Inflammatory macrophage treated with lipopolysaccharide for 1 hour (primary cell): ENCODE data around the gene ZNF75A.
A peak's percentile ranks its signal among the peaks of the same experiment; 100 is the strongest.
"Not testable (repeated sequence)": the region's sequence is repeated elsewhere in the genome, so short reads cannot be mapped to it uniquely, and the experiment has no call there.

Source experiments
- DNase-seq, 2 donors: peaks; one replicate each; pipeline ENCODE4 v3.0.0-alpha.2; 2020 to 2022

ZNF75A gene

DNA sequence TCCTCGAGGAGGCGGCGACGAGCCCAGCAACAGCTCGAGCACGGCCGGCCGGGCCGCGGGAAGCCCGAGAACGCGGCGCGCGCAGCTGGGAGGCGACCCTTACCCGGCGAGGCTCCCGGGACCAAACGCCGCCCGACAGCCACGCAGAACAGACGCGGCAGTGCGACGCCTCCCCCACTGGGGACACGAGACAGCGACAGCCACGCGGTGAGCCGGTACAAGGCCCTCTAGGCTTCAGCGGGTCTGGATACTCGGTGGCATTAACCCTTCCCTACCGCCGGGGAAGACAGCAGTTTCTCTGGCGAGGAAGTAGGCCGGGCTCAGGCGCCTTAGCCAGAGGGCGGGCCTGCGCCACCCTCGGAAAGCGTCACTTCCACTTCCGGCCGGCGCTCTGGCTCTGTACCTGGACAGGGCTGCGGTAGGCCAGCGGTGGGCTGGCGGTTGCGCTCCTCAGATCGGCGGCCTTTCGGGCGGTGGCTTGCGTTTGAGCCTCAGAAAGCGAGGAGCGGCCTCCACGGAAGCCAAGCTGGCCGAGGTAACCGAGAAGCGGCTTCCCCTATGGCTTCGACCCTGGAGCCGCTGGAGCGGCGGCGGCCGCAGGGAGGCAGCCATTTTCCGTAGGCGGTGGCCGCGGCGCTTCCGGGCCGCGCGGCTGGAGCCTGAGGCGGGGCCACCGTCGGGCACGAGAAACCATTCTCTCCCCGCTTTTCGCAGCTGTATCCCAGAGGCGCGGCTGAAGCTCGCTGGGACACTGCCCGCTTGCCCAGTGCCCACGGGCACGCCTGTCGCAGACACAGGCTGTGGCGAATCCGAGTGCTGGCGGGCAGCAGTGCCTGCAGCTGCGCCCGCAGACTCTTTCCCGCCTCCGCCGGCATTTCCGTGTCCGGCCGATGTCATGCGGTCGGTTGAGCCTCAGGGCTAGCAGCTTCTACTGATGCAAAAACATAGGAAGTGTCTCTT, at the start of gene ZNF75A, which contains the start of gene TIGD7:
ZNF75A (plus strand) TSS at position 389 of the 960 bp plus-strand sequence. CDS start 2,932 bp downstream, outside the sequence.
TIGD7 (minus strand) TSS at position 322 of the 960 bp plus-strand sequence. CDS start 4,816 bp downstream, outside the sequence.
- DNase-seq, result peak; percentile 86 to 87

DNA sequence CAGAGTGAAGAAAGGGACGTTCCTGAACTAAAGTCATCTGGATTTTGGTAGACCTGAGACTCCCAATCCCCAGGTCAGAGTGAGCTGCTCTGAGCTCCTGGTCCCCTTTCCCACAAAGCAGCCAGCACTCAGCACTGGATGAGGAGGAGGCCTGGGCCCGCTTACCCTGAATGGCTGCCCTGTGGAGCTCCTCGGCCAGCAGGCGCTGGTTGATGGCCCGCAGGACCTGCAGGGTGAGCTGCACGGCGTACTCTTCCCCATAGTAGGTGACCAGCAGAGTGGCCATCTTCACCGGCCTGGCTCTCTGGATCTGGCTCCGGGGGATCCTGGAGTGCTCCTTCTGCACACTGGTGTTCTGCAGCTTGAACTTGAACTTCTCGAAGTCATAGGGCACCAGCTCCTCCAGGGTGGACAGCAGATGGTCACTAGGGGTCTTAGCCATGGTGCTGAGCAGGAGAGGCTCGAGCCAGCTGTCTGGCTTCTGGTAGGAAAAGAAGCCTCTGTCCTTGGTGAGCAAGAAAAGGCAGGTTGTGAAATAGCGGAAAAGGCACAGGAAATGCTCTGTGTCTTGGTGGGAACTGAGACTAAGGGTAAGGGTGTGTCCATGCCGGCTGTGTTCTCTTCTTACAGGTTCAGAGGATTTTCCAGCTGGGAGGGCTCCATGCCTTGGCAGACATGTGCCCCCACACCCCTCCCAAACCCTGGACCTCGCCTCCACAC, 49.0 kb upstream of the ZNF75A start, which contains the start of gene MEFV:
MEFV (minus strand) TSS at position 488 of the 720 bp plus-strand sequence; CDS start at position 442, 46 bp downstream.
- peak; percentile 92 to 94 for DNase-seq

DNA sequence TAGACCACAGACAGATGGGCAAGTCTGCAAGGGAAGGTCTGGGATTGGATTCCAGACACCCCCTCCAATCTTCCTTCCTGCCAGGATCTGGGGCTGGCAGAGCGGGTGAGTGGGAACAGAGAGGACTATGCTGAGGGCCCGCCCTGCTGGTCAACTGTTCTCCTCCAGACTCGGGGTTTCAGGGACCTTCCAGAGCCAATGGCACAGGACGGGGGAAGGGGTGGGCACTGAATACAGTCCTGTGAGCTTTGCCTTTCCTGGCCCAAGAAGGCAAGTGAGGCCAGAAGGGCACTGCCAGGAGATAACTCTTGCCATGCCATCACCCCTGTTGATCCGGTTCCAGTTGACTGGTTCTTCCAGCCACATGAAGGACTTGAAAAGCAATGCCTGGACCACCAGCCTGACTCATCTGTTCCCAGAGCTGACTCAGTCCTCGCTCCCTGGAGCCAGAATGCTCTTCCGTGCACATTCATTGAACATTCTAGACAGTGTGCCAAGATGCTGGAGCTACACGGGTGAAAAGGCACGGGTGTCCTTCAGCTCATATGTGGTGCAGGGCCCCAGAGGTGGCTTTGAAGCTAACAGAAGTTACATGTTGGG, 48.3 kb upstream of the ZNF75A start:
- DNase-seq, result no peak

DNA sequence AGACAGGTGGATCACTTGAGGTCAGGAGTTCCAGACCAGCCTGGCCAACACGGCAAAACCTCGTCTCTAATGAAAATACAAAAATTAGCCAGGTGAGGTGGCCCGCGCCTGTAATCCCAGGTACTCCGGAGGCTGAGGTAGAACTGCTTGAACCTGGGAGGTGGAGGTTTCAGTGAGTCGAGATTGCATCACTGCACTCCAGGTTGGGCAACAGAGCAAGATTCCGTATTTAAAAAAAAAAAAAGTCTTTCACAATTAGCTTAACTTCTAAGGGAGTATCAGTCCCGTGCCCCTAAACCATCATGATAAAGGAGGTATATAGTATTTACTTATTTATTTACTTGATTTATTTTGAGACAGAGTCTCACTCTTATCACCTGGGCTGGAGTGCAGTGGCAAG, 45.5 kb upstream of the ZNF75A start:
- peak in 1 of 2 donors; percentile 43 for DNase-seq

DNA sequence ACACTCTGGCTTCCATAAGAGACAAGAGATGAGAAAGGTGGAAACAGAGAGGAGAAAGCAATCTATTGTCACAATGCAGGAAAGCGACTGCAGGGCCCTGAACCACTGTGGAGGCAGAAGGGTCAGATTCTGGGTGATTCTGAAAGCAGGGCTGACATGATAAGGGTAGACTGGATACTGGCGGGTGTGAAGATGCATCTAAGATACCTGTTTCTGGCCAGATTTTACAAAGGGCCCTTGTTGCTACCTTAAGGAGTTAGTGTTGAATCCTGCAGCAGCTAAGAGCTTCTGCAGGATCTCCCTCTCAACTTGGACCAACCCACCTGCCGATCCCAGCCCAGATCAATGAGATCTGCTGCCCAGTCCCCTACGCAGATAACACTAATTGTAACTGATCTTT, 42.8 kb upstream of the ZNF75A start:
- no peak for DNase-seq

DNA sequence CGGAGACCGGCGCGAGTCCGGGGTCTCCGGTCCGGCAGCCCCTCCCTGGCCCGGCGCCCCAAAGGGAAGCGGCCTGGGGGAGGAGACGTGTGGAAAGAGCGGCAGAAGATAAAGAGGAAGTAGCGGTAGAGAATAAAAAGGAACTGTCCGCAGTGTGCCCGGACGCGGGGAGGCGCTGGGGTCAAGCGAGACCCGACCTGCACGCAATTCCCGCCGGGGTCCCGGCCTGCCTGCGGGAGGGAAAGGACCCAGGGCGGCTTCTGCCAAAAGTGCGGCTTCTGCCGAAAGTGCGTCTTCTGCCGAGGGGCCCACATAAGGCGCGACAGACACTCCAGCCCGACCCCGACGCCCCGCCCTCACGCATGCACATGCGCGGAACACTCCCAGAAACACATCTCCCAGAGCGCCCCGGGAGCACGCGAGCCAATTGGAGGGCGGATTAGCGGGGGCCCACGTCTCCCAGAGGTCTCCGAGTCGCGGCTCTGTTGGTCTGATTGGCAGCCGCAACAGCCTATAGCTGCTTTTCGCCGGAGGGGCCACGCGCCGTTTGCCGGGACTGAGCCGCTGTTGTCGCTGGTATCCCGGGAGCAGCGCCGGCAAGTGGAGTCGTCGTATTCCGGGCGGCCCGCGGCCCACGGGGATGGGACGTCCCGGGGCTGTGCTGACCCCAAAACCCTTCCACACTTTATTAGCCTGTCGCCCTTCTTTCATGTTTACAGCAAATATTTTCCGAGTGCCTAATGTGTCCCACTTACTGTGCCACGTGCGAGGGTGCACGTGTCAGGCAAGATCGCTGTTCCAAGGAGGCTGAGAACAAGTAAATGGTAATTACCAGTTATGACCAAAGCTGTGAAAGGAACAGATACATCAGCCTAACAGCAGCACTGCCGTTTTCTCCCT, 40.9 kb upstream of the ZNF75A start:
- DNase-seq, result peak; percentile 96

DNA sequence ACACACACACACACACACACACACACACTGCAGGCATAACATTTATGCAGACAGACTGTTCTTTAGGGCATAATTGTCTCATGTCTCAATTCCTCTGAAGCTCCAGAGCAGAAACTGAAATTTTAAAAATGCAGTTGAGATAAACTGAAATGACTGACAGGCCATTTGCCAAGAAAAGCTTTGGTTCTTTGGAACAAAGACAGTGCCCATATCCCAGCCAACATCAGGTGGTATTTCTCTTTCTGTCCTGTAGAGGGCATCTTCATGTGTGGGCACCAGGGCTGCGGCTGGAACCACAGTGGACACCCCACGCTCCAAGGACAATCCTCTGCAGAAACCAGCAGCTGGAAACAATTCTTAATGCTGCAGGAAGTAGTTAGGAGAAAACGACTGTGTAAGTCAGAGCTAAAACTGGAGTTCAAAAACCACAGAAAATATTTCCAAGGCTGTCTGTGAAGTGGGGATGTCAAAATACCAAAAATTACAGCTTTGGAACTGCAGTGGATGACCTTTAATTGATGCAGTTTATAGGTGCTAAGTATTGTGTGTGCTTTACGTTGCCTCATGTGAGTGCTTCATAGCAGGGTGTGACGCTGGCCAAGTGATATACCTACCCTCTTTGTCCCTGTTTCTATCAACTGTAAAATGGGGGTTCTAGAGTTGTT, 38.3 kb upstream of the ZNF75A start:
- DNase-seq, result peak in 1 of 2 donors; percentile 42

DNA sequence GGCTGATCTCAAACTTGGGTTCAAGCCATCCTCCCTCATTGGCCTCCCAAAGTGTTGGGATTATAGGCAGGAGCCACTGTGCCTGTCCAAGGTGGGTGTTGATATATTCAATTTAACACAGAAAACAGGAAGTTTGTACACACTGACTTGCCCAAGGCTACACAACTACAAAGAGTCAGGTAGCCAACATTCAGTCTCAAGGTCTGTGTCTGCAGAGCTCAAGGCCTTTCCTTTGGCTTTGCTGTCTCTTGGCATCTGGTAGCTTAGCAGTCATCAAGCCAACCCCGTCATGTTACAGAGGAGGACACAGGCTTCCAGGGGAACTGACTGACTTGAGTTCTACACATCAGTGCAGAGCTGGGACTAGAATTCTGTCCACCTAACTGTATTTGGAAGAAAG, 37.0 kb upstream of the ZNF75A start:
- no peak for DNase-seq

DNA sequence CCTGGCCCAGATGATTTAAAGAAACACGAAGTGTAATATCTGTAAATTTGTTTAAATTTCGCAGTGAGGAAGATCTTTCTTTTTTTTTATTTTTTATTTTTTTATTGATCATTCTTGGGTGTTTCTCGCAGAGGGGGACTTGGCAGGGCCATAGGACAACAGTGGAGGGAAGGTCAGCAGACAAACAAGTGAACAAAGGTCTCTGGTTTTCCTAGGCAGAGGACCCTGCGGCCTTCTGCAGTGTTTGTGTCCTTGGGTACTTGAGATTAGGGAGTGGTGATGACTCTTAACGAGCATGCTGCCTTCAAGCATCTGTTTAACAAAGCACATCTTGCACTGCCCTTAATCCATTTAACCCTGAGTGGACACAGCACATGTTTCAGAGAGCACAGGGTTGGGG, 34.6 kb upstream of the ZNF75A start:
- not testable (repeated sequence) for DNase-seq

DNA sequence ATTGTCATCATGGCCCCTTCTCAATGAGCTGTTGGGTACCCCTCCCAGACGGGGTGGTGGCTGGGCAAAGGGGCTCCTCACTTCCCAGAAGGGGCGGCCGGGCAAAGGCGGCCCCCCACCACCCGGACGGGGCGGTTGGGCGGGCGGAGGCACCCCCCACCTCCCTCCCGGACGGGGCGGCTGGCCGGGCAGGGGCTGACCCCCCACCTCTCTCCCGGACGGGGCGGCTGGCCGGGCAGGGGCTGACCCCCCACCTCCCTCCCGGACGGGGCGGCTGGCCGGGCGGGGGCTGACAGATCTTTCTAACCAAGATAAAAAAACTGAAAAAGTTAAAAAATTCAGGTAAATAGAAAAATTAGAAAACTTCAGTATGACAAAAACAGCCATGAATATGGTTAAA, 34.0 kb upstream of the ZNF75A start:
- not testable (repeated sequence) for DNase-seq

DNA sequence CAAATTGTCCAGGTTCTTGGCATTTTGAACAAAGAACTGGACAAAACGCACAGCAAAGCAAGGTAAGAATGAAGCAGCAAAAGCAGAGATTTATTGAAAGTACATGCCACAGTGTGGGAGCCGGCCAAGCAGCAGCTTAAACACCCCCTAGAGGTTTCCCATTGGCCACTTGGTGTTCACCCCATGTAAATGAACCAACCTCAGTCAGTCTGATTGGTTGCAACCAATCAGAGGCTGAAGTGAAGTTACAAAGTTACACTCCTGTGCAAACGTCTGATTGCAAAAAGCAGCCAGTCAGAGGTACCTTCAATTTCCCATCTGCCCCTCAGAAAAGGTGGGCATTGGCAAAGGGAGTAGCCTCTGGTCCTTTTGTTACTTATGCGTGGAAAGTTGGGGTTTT, 30.8 kb upstream of the ZNF75A start:
- DNase-seq, result no peak

DNA sequence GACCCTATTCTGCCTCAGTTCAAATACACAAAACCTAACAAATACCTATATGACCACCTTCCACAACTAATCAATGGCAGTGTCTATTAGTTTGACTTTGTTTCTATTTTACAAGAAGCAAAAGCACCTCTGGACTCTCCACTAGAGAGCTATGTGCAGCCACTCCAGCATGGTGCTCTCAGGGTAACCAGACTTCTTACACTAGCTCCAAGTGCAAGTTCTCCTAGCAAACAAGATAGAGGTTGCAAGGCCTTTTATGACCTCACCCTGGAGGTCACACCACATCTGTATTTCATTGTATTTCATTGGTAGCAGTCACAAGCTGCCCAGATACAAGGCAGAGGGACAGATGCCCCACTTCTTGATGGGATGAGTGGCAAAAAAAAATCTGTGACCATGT, 30.4 kb upstream of the ZNF75A start:
- no peak for DNase-seq

DNA sequence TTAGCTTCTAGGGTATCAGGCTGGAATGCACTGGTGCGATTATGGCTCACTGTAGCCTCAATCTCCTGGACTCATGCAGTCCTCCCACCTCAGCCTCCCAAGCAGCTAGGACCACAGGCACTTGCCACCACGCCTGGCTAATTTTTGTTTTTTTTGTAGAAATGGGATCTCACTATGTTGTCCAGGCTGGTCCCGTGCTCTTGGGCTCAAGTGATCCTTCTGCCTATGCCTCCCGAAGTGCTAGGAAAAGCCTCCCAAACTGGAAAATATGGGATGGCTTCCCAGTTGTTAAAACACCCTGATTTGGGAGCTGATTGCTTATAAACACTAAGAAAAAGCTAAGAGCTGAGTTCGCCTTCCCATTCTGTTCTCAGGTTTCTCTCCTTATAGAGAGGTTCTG, 28.6 kb upstream of the ZNF75A start:
- no peak for DNase-seq

DNA sequence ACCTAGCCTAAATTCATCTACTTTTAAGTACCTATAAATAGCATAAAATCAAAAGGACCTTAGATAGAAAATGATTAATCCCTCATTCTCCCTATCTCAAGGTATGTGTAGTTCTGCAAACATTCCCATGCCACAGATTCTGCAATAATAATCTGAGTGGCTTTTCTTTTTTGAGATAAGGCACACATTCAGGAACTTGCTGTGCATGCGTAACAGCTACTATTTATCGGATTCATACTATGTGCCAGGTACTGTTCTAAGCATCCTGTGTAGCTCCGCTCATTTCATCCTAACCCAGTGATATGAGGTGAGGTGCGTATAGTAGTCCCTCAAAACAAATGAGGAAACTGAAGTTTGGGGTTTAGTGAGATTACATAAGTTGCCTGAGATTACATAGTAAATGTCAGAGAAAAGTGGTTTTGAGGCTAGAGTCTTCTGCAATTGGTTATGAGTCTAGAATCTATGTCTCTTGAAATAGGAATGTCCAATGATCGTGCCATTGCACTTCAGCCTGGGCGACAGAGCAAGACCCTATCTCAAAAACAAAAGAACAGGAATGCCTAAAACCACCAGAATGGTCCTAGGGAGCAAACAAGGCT, 24.0 kb upstream of the ZNF75A start:
- DNase-seq, result no peak

DNA sequence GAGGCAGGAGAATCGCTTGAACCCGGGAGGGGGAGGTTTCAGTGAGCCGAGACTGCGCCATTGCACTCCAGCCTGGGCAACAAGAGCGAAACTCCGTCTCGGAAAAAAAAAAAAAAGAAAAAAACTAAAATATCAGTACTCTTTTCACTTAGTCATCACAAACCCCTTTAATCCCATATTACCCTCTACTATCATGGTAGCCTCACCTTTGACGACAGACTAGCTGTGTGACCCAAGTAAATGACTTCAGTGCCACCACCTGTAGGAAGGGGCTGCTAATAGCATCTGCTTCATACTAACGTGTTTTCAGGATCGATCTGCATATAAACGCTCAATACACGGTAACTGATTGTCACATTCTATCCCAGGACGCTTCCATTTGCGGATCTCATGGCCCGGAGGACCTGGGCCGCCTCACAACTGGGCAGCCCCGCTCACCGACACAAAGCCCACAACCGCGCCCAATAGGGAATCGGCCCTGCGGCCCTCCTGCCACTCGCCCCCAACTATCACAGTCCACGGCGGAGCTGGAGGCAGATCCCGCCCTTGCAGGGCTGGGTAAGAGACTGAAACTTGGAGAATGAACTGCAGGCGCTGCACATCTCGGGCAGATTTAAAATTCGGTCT, 23.1 kb upstream of the ZNF75A start:
- DNase-seq, result peak in 1 of 2 donors; percentile 28

DNA sequence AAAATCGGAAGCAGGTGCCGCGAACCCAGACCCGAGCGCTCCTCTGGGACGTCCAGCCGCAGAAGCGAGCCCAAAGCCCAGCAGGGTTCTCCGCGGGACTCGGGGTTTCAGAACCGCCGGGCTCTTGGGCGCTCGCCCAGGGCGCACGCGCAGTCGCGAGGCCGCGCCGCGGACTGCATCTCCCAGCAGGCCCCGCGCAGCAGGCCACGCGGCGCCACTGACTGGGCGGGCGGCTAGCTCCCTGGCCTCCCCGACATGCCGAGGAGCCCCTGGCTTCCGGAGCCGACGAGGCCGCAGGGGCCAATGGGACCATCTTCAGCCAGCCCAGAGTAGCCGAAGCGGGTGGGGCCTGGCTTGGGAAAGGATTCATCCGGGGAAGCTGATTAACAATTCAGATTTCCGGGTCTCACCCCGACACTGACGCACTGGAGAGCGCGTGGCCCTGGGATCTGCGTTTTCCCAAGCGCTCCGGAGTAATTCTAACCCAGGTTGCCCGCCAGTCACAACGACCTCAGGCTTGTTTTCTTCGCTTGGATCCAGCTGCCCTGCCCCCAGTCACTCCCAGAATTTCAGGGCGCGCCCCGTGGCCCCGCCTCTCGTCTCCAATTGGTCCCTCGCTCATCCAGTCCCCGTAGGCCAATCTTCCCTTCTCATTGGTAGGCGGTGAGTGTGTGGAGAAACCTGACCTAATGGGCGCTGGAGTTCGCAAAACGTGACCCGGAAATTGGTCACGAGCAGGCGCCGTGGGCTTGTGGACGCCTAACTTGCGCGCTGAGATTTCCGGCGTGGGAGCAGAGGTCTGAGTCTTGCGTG, 22.4 kb upstream of the ZNF75A start, which contains the start of gene ZNF263:
ZNF263 (plus strand) TSS at position 762 of the 813 bp plus-strand sequence. CDS start 328 bp downstream, outside the sequence.
- peak; percentile 97 to 98 for DNase-seq

DNA sequence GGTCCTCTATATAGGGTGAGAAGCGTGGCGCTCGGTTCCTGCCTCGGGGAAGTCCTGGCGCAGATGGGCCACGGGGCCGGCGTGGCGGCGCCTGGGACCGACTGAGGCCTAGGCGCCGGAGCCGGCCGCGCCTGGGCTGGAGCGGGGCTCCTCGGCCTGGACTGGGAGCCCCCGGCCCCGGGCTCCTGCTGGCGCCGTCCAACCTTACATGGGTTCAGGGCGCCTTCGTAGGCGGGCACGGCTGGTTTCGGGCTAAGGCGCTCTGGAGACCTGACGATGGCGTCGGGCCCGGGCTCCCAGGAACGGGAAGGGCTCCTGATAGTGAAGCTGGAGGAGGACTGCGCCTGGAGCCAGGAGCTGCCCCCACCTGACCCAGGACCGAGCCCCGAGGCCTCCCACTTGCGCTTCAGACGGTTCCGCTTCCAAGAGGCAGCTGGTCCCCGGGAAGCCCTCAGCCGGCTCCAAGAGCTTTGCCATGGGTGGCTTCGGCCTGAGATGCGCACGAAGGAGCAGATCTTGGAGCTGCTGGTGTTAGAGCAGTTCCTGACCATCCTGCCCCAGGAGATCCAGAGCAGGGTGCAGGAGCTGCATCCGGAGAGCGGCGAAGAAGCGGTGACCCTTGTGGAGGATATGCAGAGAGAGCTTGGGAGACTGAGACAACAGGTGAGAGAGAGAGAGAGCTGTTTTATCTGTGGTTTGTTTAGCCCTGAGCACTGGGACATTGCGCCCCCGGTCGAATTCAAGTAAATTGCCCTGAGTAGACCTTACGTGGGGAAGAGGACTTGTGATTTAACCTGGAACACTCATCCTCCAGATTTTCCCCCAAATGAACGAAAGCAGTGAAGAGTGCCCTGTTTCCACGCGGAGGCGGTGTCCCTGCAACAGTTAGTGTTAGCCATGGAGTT, 21.5 kb upstream of the ZNF75A start:
- DNase-seq, result peak; percentile 21 to 57

DNA sequence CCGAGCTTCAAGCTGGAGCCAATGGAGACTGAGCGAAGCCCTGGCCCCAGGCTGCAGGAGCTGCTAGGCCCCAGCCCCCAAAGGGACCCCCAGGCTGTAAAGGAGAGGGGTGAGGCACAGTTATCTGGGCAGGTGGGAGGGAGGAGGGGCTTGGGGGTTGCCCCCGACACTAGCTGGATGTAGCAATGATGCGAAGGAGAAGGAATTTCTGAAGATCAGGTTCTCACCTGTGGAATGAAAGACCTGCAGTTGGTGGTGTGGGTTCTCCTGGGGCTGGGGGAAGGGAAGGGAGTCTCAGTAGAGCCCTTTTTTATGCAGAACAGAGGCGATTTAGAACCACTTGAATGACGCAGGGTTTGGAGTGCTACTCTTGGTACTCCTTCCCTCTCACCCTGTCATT, 20.2 kb upstream of the ZNF75A start:
- no peak for DNase-seq
